ENCODE measurements around the gene ALPK1. TPM values are rescaled to one million over a fixed set of nuclear protein-coding genes. Genes with fewer than 3 reads are reported as not detected.
"Not testable (repeated sequence)": the region's sequence is repeated elsewhere in the genome, so short reads cannot be mapped to it uniquely, and the experiment has no call there.

ALPK1 gene
- 10 to 100 TPM; 22.8 to 24.4 TPM for total RNA-seq
- long read RNA-seq, donor 1, partial matches to known transcripts, result 2 of 4 reads
- long read RNA-seq, donor 1, other reads (novel, unspliced or antisense), result 2 of 4 reads
- long read RNA-seq, donor 2, partial matches to known transcripts, result 8 of 19 reads
- long read RNA-seq, donor 2, other reads (novel, unspliced or antisense), result 11 of 19 reads

DNA sequence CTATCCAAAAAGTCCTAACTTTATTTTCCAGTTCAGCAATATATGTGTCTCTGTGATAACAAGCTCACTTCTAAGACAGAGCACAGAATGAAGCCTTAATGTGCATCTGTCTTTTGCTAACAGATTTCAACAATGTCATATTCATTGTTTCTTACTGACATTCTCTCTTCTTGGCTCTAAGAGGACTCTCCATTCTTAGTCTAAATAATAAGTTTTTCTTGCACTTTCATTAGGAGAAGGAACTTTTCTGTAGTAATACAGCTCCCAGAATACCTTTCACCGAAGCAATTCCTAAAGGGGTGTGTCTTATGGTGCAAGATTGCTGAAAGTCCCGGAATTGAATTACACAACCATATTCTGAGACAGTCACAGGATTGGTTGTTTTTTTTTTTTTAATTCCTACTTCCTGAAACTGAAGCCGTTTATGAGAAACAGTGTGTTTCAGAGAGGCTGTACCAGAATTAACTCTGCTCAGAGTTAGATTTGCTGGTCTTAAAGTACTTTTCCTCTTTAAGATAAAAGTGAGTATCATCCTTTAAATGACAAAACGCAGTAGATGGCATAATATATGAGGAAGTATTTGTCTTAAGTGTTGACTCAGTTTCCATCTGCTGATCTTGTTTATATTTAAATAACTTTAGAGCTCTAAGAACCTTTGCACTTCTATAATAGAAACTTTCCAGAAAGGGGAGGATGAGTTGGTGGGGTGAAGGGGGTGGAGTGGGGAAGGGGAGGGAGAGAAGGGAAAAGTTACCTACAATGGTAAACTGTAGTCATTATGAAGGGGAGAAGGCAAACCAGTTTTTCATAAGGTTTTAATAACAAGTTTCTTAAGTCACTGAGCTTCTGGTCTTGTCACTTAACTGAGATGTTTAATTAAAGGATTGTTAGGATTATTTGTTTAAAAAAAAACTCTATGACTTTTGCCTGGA, at the start of gene ALPK1:
Gene ALPK1 (plus strand): TSS at position 421 of the 932 bp plus-strand sequence.
- intact Hi-C loops (cut with DNase I), result no loop called here
- DNase-seq (ENCODE audit: low spot score), result no peak

DNA sequence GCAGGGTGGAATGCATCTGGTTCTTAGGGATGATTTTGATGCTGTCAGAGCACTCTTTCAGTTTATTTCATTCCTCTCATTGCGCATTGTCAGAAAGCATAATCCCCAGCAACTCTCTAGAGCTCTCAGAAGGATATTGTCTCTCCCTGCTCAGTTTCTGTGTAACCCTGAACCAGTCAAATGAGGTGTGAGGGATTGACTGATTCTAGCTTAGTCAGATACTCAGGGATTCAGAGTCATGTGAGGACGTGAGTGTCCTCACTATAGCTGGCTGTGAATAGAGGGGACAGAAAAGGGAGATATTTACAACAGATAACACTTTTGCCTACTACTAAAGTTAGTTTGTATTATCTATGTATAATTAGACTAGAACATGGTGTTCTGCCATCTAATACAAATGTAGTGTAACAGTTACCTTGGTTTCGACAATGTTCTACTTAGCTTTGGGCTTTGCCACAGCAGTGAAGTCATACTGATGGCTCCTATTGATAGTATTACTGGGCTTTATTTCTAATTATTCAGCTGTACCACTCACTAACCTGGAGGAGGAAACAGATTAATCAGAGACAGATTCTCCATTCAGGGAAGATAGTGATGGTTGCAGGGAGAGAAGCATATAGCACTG, 46.0 kb upstream of the ALPK1 start:
- DNase-seq (ENCODE audit: low spot score), result no peak
- intact Hi-C loops (cut with DNase I), result no loop called here

DNA sequence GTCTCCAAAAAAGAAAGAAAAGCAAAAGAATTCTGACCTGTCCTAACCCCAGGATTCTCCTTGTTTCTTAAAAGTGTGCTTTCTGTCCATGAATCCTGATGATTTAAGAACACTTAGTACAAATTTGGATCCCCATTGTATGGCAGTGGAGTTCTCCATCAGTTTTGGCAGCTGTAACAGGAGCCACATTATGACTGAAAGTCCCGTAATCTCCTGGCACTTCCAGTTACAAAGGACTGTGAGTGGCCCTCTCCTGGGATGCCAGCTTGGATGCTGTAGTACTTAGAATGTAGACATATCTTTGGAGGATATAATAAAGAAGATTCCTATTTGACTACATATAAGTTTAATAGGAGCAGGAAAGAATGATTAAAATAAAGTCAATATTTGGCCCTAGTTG, 44.9 kb upstream of the ALPK1 start:
- DNase-seq (ENCODE audit: low spot score), result no peak
- intact Hi-C loops (cut with DNase I), result no loop called here

- no peak for DNase-seq (ENCODE audit: low spot score)
Measured at GRCh38 chr4:112253382-112254000, 43.7 kb upstream of the ALPK1 start.

GRCh38 chr4:112257098-112257497, 40.1 kb upstream of the ALPK1 start:
- intact Hi-C loops (cut with DNase I), result no loop called here
- no peak for DNase-seq (ENCODE audit: low spot score)

More at GRCh38 chr4:112253382-112254000, 43.7 kb upstream of the ALPK1 start:
- intact Hi-C loops (cut with DNase I), result no loop called here

GRCh38 chr4:112266823-112267222, 30.3 kb upstream of the ALPK1 start:
- DNase-seq (ENCODE audit: low spot score), result no peak
- intact Hi-C loops (cut with DNase I), result no loop called here

- intact Hi-C loops (cut with DNase I), result no loop called here
- no peak for DNase-seq (ENCODE audit: low spot score)
Measured at GRCh38 chr4:112270051-112270450, 27.1 kb upstream of the ALPK1 start.

DNA sequence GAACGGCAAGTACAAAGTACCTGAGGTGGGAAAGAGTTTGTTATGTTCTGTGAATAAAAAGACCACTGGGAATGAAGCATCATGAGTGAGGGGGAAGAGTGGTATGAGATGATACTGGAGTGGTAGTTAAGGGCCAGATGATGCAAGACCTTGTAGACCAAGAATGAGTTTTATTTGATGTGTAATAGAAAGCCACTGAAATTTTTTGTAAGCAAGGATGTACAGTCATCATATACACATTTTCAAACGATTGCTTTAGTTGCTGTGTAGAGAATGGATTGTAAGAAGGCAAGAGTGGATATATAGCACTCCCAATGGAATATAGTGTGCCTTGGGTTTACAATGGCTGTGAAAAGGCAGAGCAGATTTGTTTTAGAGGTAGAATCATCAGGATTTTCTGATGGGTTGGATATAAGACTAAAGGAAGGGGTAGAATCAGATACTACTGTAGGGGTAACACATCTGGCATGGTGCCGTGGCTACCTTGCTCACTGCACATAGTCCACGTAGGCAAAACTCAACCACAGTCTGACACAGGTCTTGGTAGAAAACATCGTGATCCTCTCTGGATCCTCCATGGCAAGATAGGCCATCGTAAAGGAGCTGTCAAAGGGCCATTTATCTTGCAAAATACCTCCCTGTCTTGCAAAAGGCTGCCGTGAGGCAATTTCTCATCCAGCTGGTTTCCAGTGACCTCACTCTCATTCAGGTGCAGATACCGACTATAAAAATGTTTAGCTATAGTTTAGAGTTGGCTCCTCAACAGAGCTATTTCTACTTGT, 26.3 kb upstream of the ALPK1 start:
- intact Hi-C loops (cut with DNase I), result no loop called here
- DNase-seq (ENCODE audit: low spot score), result no peak

DNA sequence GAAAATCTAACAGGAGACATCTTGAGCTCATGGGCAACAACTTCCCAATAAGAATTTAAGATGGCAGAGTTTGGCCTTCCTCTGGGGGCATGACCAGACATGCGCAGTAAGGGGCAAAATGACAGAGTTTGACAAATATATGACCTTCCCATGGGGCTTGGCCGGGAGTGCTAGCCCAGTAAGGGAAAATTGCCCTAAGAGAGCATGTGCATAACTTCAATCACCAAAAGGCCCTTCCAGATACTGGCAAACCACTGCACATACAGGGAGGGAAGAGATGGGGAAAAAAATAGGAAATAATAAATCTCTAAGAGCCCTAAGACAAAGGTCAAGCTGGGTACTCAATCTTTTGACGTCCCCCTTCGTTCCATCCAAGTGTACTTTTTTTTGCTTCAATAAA, 24.9 kb upstream of the ALPK1 start:
- no peak for DNase-seq (ENCODE audit: low spot score)
- intact Hi-C loops (cut with DNase I), result no loop called here

DNA sequence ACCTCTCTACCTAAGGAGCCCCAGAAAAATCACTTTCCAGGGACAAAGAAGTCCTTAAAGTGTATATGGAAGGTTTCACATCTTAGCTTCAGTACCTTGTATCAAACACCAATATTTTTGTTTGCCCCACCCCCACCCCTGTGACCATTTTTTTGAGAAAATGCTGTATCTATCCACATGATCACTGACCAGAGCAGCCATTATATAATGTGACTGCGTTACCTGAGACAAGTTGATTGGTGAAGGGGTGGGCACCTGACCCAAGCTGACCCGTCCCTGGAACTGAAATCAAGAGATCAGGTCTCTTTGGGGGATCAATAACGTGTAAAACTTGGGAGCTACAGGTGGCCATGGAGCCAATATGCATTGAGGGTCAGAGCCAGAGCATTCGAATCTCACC, 22.2 kb upstream of the ALPK1 start:
- intact Hi-C loops (cut with DNase I), result no loop called here
- DNase-seq (ENCODE audit: low spot score), result no peak

DNA sequence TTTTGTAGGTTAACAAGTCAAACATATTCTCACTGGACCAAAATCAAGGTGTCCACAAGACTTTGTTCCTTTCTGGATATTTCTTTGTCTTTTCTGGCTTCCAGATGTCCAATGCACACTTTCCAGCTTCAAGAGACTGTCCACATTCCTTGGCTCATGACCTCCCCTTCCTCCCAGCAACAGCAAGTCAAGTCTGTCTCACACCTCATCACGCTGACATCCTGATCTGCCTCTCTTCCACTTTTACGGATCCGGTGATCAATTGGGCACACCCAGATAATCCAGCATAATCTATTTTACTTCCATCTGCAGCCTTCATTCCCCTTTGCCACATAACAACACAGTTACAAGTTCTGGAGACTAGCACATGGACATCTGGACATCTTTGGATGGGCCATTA, 21.1 kb upstream of the ALPK1 start:
- DNase-seq (ENCODE audit: low spot score), result no peak
- intact Hi-C loops (cut with DNase I), result no loop called here

DNA sequence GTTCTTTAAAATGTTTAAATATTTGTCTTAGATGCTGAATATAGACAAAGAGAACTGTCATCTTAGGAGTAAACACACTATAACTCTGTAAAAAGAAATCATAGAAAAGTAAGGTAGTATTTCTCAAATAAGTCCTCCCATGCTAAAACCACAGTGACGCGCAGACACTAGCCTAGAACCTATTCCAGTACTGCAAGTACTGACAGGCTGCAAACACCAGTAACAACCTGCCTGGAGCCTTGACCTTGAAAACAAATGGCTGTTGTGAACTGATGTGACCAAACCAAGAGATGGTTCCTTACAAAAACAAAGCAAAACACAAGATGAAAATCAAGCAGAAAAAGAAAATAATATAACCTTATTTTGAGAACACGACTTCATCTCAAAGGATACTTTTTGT, 19.9 kb upstream of the ALPK1 start:
- intact Hi-C loops (cut with DNase I), result no loop called here

GRCh38 chr4:112277705-112278448, 19.3 kb upstream of the ALPK1 start:
- DNase-seq (ENCODE audit: low spot score), result no peak
- intact Hi-C loops (cut with DNase I), result no loop called here

More for the DNA sequence above, 19.9 kb upstream of the ALPK1 start:
- no peak for DNase-seq (ENCODE audit: low spot score)

- no peak for DNase-seq (ENCODE audit: low spot score)
- intact Hi-C loops (cut with DNase I), result no loop called here
Measured at GRCh38 chr4:112279025-112279881, 17.9 kb upstream of the ALPK1 start.

DNA sequence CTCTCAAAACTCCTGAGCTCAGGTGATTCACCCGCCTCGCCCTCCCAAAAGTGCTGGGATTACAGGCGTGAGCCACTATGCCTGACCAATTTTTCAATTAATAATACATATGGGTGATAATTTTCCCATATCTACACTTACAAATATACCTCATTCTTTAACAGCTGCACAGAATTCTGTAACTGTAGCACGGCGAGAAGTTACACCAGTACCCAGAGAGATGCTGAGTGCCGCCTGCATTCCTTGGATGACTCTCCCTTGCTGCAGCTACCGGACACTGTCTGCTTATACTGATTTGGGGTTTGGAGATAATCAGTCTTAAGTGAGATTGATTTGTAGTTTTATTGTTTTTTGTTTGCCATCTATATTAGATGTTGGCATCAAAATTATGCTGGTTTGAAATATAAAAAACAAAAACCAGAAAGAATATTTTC, 17.3 kb upstream of the ALPK1 start:
- DNase-seq (ENCODE audit: low spot score), result no peak
- intact Hi-C loops (cut with DNase I), result no loop called here

GRCh38 chr4:112280386-112281056, 16.6 kb upstream of the ALPK1 start:
- intact Hi-C loops (cut with DNase I), result no loop called here
- no peak for DNase-seq (ENCODE audit: low spot score)

DNA sequence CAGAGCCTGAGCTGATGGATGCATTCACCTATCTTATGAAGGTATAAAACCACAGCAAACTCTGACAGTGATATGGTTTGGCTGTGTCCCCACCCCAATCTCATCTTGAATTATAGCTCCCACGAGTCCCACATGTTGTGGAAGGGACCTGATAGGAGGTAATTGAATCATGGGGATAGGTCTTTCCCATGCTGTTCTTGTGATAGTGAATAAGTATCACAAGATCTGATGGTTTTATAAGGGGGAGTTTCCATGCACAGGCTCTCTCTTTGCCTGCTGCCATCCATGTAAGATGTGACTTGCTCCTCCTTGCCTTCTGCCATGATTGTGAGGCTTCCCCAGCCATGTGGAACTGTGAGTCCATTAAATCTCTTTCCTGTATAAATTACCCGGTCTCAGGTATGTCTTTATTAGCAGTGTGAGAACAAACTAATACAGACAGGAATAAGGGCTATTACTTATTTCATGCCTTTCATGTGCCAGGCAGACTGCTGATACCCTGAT, 15.2 kb upstream of the ALPK1 start:
- intact Hi-C loops (cut with DNase I); DNase-seq (ENCODE audit: low spot score): not testable (repeated sequence)

Measured in posterior vena cava (tissue), 2 donors.